Hepatocyte (in vitro differentiated cells): Measurements from ENCODE around the gene AREL1. TPM values are rescaled to one million over a fixed set of nuclear protein-coding genes. Genes with fewer than 3 reads are reported as not detected.
A peak's percentile ranks its signal among the peaks of the same experiment; 100 is the strongest.

Experiments used
- DNase-seq: peaks from one replicate; pipeline ENCODE4 v3.0.0-alpha.2; 2016; ENCODE audit warnings: low spot score
- H2AFZ ChIP-seq: fragments of 200-600 bp; sonication (generic); 2 replicates; pipeline ENCODE4 v1.6.0; 2016; ENCODE audit warnings: antibody characterized with exemption, mild to moderate bottlenecking
- H3K27ac ChIP-seq: fragments of 200-600 bp; sonication (generic); 2 replicates; pipeline ENCODE4 v1.5.1; 2016; ENCODE audit warnings: mild to moderate bottlenecking
- H3K27me3 ChIP-seq: fragments of 200-600 bp; sonication (generic); 2 replicates; pipeline ENCODE4 v1.6.1; 2016
- H3K36me3 ChIP-seq: fragments of 200-600 bp; sonication (generic); replicated peaks from 2 replicates; pipeline ENCODE4 v1.5.1; 2016; ENCODE audit warnings: low read depth; ENCODE audit not compliant: insufficient read depth
- H3K4me1 ChIP-seq: fragments of 200-600 bp; sonication (generic); 2 replicates; pipeline ENCODE4 v1.5.1; 2016; ENCODE audit warnings: mild to moderate bottlenecking, moderate library complexity; ENCODE audit not compliant: insufficient read depth
- H3K4me2 ChIP-seq: fragments of 200-600 bp; sonication (generic); 2 replicates; pipeline ENCODE4 v1.6.0; 2016
- H3K4me3 ChIP-seq: fragments of 200-600 bp; sonication (generic); 2 replicates; pipeline ENCODE4 v1.5.1; 2016; ENCODE audit warnings: mild to moderate bottlenecking
- H3K79me2 ChIP-seq: fragments of 200-600 bp; sonication (generic); 2 replicates; pipeline ENCODE4 v1.6.0; 2017; ENCODE audit warnings: mild to moderate bottlenecking
- H3K9me2 ChIP-seq: fragments of 200-600 bp; sonication (generic); replicated peaks from 2 replicates; pipeline ENCODE4 v1.6.0; 2017; ENCODE audit warnings: mild to moderate bottlenecking; ENCODE audit not compliant: insufficient read depth
- H3K9me3 ChIP-seq: fragments of 200-600 bp; sonication (generic); 2 replicates; pipeline ENCODE4 v1.5.1; 2016; ENCODE audit warnings: low read depth, mild to moderate bottlenecking
- H4K20me1 ChIP-seq: fragments of 200-600 bp; sonication (generic); 2 replicates; pipeline ENCODE4 v1.6.0; 2016; ENCODE audit warnings: mild to moderate bottlenecking; ENCODE audit not compliant: insufficient read depth, poor library complexity, severe bottlenecking
- EZH2 ChIP-seq: fragments of 200-600 bp; sonication (generic); IDR thresholded peaks from 2 replicates; pipeline ENCODE4 v1.6.1; 2016; ENCODE audit warnings: antibody characterized with exemption, mild to moderate bottlenecking, borderline replicate concordance
- EZH2phosphoT487 ChIP-seq: fragments of 200-600 bp; sonication (generic); IDR thresholded peaks from one replicate; pipeline ENCODE4 v1.6.1; 2018; ENCODE audit warnings: antibody characterized with exemption, mild to moderate bottlenecking, low read depth, moderate library complexity; ENCODE audit not compliant: unreplicated experiment, severe bottlenecking
- WGBS: methylation state at CpG from one replicate; pipeline ENCODE4 v1.1.6; 2016; ENCODE audit warnings: low lambda C conversion rate; ENCODE audit errors: missing lambda C conversion rate; 5-methylcytosine and 5-hydroxymethylcytosine counted together
- polyA plus RNA-seq: library from polyadenylated mRNA; unstranded; fragments of >200 nt; fragmentation: Nextera tagmentation; extraction: Ambion mirVana; gene quantifications from 2 replicates; pipeline ENCODE4 v1.2.1, GENCODE V29; 2016
- total RNA-seq: library from RNA; depleted of rRNA; stranded (reverse); fragments of >200 nt; gene quantifications from 2 replicates; pipeline ENCODE4 v1.2.3, GENCODE V29; 2014
- TF ChIP-seq, protein P1 (sequence below): fragments of 200-600 bp; sonication (generic); IDR thresholded peaks from 2 replicates; pipeline ENCODE4 v1.5.1; 2016; ENCODE audit warnings: antibody characterized with exemption, mild to moderate bottlenecking; ENCODE audit not compliant: poor library complexity

AREL1 gene
- total and polyA plus RNA-seq, 2 experiments from 2014 or later, result 11.4 to 31.7 TPM

DNA sequence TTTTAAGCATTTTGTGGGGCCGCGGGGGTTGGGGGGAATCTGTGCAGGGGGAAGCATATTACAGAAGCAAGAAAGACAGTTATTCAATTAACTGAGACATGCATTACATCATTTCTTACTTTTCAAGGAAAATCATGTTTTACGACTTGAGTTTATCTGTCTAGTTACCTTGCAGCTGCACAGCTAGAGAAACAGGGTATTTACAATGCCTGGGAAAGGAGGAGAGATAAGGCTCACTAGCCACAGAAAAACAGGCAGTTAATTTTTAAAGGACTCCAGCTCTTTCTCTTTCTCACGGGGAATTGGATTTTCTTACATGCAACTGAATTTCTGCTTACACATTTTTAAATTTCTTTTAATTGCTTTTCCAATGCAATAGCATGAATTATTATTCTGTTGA lies 22.2 kb upstream of the AREL1 start:
- 50% methylated on average over 4 of the region's 4 CpGs for WGBS
- Histone ChIP-seq H3K36me3 (no peaks in the 10 kb centered on the region), H4K20me1 (no peaks in the 10 kb centered on the region), H3K79me2 (no peaks in the 10 kb centered on the region), H3K27ac (peak overlapping the region; percentile 16), H3K9me2 (no peaks in the 10 kb centered on the region), H3K4me2 (peak overlapping the region; percentile 58), H3K27me3 (no peaks in the 10 kb centered on the region), H3K9me3 (no peaks in the 10 kb centered on the region), H2AFZ (no peak overlapping the region), H3K4me3 (no peak overlapping the region), H3K4me1 (no peaks in the 10 kb centered on the region)
- TF ChIP-seq EZH2phosphoT487 (no peak), EZH2 (no peak)
- TF ChIP-seq, protein P1, sequence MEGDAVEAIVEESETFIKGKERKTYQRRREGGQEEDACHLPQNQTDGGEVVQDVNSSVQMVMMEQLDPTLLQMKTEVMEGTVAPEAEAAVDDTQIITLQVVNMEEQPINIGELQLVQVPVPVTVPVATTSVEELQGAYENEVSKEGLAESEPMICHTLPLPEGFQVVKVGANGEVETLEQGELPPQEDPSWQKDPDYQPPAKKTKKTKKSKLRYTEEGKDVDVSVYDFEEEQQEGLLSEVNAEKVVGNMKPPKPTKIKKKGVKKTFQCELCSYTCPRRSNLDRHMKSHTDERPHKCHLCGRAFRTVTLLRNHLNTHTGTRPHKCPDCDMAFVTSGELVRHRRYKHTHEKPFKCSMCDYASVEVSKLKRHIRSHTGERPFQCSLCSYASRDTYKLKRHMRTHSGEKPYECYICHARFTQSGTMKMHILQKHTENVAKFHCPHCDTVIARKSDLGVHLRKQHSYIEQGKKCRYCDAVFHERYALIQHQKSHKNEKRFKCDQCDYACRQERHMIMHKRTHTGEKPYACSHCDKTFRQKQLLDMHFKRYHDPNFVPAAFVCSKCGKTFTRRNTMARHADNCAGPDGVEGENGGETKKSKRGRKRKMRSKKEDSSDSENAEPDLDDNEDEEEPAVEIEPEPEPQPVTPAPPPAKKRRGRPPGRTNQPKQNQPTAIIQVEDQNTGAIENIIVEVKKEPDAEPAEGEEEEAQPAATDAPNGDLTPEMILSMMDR, result no peak
- DNase-seq, result no peak

DNA sequence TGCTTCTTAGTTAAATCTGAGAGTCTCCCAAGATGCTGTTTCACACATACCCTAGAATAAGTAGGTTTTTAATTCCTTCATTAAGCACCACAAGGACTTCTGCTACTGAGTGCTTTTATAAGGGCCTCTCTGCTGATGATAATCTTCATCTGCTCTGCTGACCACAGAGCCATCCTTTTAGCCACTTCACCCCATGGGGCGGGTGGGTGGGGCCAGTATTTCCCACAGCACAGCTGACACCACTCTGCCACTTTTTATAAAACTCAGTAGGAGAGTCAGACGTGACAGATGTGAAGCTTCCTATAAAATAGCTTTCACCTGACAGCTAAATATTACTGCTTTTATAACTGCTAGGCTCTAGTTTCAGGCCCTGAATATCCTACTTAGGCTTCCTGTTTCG lies 20.3 kb upstream of the AREL1 start:
- no peaks in the 10 kb centered on the region for H3K36me3 ChIP-seq
- 98% methylated on average over 3 of the region's 3 CpGs for WGBS
- no peaks in the 10 kb centered on the region for H3K79me2 ChIP-seq
- no peak overlapping the region for H3K4me2 ChIP-seq
- no peak overlapping the region for H2AFZ ChIP-seq
- DNase-seq, result no peak
- TF ChIP-seq EZH2, result no peak
- TF ChIP-seq EZH2phosphoT487, result no peak
- TF ChIP-seq, protein P1, result no peak
- H3K4me1 ChIP-seq, result no peaks in the 10 kb centered on the region
- no peaks in the 10 kb centered on the region for H3K9me2 ChIP-seq
- H3K4me3 ChIP-seq, result no peak overlapping the region
- no peaks in the 10 kb centered on the region for H3K27me3 ChIP-seq
- no peaks in the 10 kb centered on the region for H3K9me3 ChIP-seq
- H4K20me1 ChIP-seq, result no peaks in the 10 kb centered on the region
- H3K27ac ChIP-seq, result no peak overlapping the region

DNA sequence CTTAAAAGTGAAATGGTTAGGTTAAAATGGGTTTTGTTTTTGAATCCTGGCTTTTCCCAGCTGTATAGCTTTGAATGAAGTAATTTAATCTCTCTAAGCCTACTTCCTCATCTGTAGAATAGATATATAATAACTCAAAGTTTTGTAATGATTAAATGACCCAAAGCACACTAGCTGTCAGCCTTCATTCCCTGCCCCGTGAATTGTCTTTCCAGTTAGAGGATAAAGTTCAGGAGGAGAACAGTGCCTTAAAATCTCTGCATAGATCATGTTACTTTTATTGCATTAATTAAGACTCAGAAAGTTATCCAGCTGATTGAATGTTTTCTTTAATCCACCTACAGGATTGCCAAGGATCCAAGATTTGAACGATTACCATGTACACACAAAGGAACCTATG lies 19.5 kb upstream of the AREL1 start:
- Histone ChIP-seq H3K9me2 (no peaks in the 10 kb centered on the region), H4K20me1 (no peaks in the 10 kb centered on the region), H3K4me2 (no peak overlapping the region), H3K36me3 (no peaks in the 10 kb centered on the region), H3K27ac (no peak overlapping the region), H3K9me3 (no peaks in the 10 kb centered on the region), H3K27me3 (no peaks in the 10 kb centered on the region), H2AFZ (no peak overlapping the region), H3K4me3 (no peak overlapping the region), H3K79me2 (no peaks in the 10 kb centered on the region), H3K4me1 (no peaks in the 10 kb centered on the region)
- DNase-seq, result no peak
- TF ChIP-seq EZH2phosphoT487, result no peak
- WGBS, result 74% methylated on average over 2 of the region's 2 CpGs

DNA sequence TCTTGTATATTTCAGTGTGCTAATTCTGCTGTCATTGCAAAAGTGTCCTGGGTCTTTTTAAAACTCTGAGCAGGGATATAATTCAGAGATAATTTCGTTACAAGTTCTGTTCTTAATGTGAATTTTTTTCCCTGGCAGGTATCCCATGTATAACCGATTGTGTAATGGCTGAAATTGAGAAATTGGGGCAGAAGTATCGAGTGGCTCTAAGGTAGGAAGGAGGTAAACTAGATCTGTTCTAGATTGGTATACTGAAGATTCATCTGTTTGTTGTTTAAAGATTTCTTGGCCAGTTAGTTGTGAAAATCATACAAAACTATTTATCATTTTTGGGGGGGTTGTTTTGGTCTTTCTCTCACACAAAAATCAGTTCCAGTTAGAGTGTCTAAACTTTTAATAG lies 10.3 kb upstream of the AREL1 start:
- whole genome bisulfite sequencing, result 99% methylated on average over 3 of the region's 3 CpGs
- no peak overlapping the region for H3K4me2 ChIP-seq
- TF ChIP-seq, protein P1, result no peak
- TF ChIP-seq EZH2phosphoT487 (no peak), EZH2 (no peak)
- H3K9me2 ChIP-seq, result no peaks in the 10 kb centered on the region
- H3K9me3 ChIP-seq, result no peaks in the 10 kb centered on the region
- H2AFZ ChIP-seq, result no peak overlapping the region
- H4K20me1 ChIP-seq, result no peaks in the 10 kb centered on the region
- DNase-seq, result no peak
- H3K4me3 ChIP-seq, result no peak overlapping the region
- H3K27me3 ChIP-seq, result no peaks in the 10 kb centered on the region
- H3K4me1 ChIP-seq, result no peaks in the 10 kb centered on the region
- H3K27ac ChIP-seq, result no peak overlapping the region
- no peaks in the 10 kb centered on the region for H3K36me3 ChIP-seq
- H3K79me2 ChIP-seq, result no peaks in the 10 kb centered on the region
